Kidney (tissue), 14 donors: ENCODE data around the gene PCNT. TPM values are rescaled to one million over a fixed set of nuclear protein-coding genes. Genes with fewer than 3 reads are reported as not detected.

Source experiments
- DNase-seq, 5 donors: peaks; one replicate each; pipeline ENCODE4 v3.0.0-alpha.2; 2013 to 2020
- FAIRE-seq: peaks from 2 replicates; lab custom pipeline; 2012; peaks lifted over from hg19 to GRCh38; lab: Jason Lieb, UNC
- H3K27ac ChIP-seq, 2 donors: one replicate each; pipeline ENCODE4 v1.7.0; 2013; ENCODE audit warnings: low read depth in 2 of 2, low read length in 2 of 2, inconsistent platforms in 1 of 2
- H3K27me3 ChIP-seq: one replicate; pipeline ENCODE4 v1.7.1; 2013; ENCODE audit warnings: low read length, inconsistent platforms; ENCODE audit not compliant: control insufficient read depth, insufficient read depth
- H3K36me3 ChIP-seq, 3 donors: one replicate each; pipeline versions ENCODE4 v1.7.0 to v1.7.1; 2013; ENCODE audit warnings: low read length in 3 of 3, control low read depth in 1 of 3, inconsistent platforms in 1 of 3; ENCODE audit not compliant: insufficient read depth in 3 of 3, control insufficient read depth in 2 of 3
- H3K4me1 ChIP-seq, 3 donors: one replicate each; pipeline versions ENCODE4 v1.7.0 to v1.7.1; 2013; ENCODE audit warnings: low read length in 3 of 3, inconsistent platforms in 1 of 3, low read depth in 1 of 3; ENCODE audit not compliant: control insufficient read depth in 2 of 3, insufficient read depth in 2 of 3
- H3K4me3 ChIP-seq, 3 donors: one replicate each; pipeline versions ENCODE4 v1.7.0 to v1.8.1; 2013; ENCODE audit warnings: low read length in 3 of 3, control low read depth in 1 of 3, inconsistent platforms in 1 of 3
- H3K9ac ChIP-seq, 3 donors: one replicate each; pipeline versions ENCODE4 v1.7.0 to v1.7.1; 2013; ENCODE audit warnings: low read length in 3 of 3, control low read depth in 1 of 3, inconsistent platforms in 1 of 3
- H3K9me3 ChIP-seq, 3 donors: one replicate each; pipeline versions ENCODE4 v1.7.0 to v1.7.1; 2013; ENCODE audit warnings: low read length in 3 of 3, control low read depth in 1 of 3, inconsistent platforms in 1 of 3; ENCODE audit not compliant: control insufficient read depth in 2 of 3, insufficient read depth in 1 of 3
- intact Hi-C: fragments of 100-400 bp; cut with DNase I; formaldehyde crosslinking; loops from one replicate; pipeline ENCODE4 v1.11.1; 2022
- polyA plus RNA-seq: library from polyadenylated mRNA; stranded (reverse); fragments of 350-450 nt; fragmentation: Illumina TruSeq; extraction: RNeasy Lipid Tissue Mini Kit (QIAGEN cat#74804); gene quantifications from one replicate; pipeline ENCODE4 v1.2.3, GENCODE V29; 2014; ENCODE audit warnings: low read depth, low replicate concordance; ENCODE audit not compliant: insufficient read depth
- total RNA-seq: library from RNA; stranded (reverse); fragmentation: NEBNext Ultra II Directional; extraction: Animal tissue kit (Norgen Biotek cat#: 25700); gene quantifications from one replicate; pipeline ENCODE4 v1.2.1, GENCODE V29; 2021
- TF ChIP-seq, protein P1 (sequence below): IDR thresholded peaks from 3 replicates; pipeline ENCODE4 v1.5.1; 2012; ENCODE audit warnings: mild to moderate bottlenecking, moderate library complexity, borderline replicate concordance; ENCODE audit not compliant: insufficient read depth; ENCODE audit errors: extremely low read depth
- donor health status: control.
- donor health status: control.
- donor health status: control.
- donor health status: control.
- donor health status: control.
- donor health status: DM: yes; HTN: yes; CAD: no.
- donor health status: Normal renal cell carcinoma (clear cell type).

PCNT gene
- total and polyA plus RNA-seq, 2 donors from 2014 or later, result 4.2 to 26.1 TPM

DNA sequence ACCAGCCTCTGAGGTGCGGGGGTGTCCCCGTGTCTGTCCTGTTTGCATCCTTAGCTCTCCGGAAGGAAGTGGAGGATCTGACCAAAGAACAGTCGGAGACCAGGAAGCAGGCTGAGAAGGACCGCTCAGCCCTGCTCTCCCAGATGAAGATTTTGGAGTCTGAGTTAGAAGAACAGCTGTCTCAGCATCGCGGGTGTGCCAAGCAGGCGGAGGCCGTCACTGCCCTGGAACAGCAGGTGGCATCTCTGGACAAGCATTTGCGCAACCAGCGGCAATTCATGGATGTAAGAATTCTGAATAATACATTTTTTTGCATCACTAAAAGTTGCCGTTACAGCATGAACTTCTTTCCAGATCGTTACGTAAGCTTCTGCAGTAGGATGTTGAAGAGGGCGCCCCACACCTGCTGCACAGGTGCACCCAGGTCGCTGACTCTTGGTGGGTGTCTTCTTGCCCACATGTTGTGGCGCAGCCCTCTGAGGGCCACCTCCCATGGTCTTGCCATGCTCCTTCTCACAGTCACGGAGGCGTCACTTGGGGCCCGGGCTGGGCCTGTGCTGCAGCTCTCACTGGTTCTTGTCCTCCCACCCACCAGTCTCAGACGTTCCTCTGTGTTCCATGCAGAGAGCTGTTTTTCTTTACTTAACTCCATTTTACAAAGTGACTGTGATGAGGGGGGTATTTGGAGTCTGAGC lies 73.4 kb downstream of the PCNT start:
- TF ChIP-seq, protein P1, sequence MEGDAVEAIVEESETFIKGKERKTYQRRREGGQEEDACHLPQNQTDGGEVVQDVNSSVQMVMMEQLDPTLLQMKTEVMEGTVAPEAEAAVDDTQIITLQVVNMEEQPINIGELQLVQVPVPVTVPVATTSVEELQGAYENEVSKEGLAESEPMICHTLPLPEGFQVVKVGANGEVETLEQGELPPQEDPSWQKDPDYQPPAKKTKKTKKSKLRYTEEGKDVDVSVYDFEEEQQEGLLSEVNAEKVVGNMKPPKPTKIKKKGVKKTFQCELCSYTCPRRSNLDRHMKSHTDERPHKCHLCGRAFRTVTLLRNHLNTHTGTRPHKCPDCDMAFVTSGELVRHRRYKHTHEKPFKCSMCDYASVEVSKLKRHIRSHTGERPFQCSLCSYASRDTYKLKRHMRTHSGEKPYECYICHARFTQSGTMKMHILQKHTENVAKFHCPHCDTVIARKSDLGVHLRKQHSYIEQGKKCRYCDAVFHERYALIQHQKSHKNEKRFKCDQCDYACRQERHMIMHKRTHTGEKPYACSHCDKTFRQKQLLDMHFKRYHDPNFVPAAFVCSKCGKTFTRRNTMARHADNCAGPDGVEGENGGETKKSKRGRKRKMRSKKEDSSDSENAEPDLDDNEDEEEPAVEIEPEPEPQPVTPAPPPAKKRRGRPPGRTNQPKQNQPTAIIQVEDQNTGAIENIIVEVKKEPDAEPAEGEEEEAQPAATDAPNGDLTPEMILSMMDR, result no peak
- FAIRE-seq, result no peak
- H3K36me3 ChIP-seq, result peaks cover 0 to 12% (median 8%) of the 10 kb centered on the region in 3 donors

GRCh38 chr21:46397993-46398392 lies 74.0 kb downstream of the PCNT start:
- H3K27me3 ChIP-seq, result no peaks in the 10 kb centered on the region
- H3K36me3 ChIP-seq, result peaks cover 0 to 15% (median 11%) of the 10 kb centered on the region in 3 donors
- TF ChIP-seq, protein P1, result no peak
- no peak overlapping the region for H3K4me3 ChIP-seq
- H3K9me3 ChIP-seq, result no peaks in the 10 kb centered on the region
- intact Hi-C loops, result no loop called here
- H3K4me1 ChIP-seq, result no peaks in the 10 kb centered on the region
- H3K9ac ChIP-seq, result no peak overlapping the region
- no peak overlapping the region for H3K27ac ChIP-seq
- DNase-seq, result no peak
- no peak for FAIRE-seq

More for the DNA sequence above, 73.4 kb downstream of the PCNT start:
- Histone ChIP-seq H3K9ac (no peak overlapping the region), H3K27me3 (no peaks in the 10 kb centered on the region), H3K4me1 (no peaks in the 10 kb centered on the region), H3K4me3 (no peak overlapping the region), H3K9me3 (no peaks in the 10 kb centered on the region), H3K27ac (no peak overlapping the region)
- intact Hi-C loops, result no loop called here
- no peak for DNase-seq

DNA sequence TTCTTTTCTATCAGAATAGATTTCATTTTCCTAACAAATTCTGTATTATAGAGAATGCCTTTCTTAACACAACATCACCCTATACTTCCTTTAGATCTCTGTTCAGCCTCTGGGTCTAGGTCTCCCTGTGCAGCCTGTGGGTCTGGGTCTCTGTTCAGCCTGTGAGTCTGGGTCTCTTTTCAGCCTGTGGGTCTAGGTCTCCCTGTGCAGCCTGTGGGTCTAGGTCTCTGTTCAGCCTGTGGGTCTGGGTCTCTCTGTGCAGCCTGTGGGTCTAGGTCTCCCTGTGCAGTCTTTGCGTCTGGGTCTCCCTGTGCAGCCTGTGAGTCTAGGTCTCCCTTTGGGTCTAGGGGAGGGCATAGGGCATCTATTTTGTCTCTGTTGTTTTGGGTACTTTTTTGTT lies 75.2 kb downstream of the PCNT start:
- Histone ChIP-seq H3K27me3 (no peaks in the 10 kb centered on the region), H3K36me3 (peaks cover 0 to 16% (median 11%) of the 10 kb centered on the region in 3 donors), H3K9me3 (no peaks in the 10 kb centered on the region), H3K4me1 (no peaks in the 10 kb centered on the region), H3K4me3 (no peak overlapping the region), H3K27ac (no peak overlapping the region), H3K9ac (no peak overlapping the region)
- FAIRE-seq (no peak), DNase-seq (no peak)
- TF ChIP-seq, protein P1, result no peak
- intact Hi-C loops, result no loop called here
